Measurements from ENCODE around the gene ASPSCR1.
A peak's percentile ranks its signal among the peaks of the same experiment; 100 is the strongest.
"Not testable (repeated sequence)": the region's sequence is repeated elsewhere in the genome, so short reads cannot be mapped to it uniquely, and the experiment has no call there.

ASPSCR1 gene

GRCh38 chr17:81942167-81942553, 35.3 kb upstream of the ASPSCR1 start:
- DNase-seq = no peak

GRCh38 chr17:81944858-81945257, 32.6 kb upstream of the ASPSCR1 start:
- DNase-seq = no peak

- DNase-seq = no peak
Observed at GRCh38 chr17:81947189-81947588, 30.2 kb upstream of the ASPSCR1 start, which contains the start of gene MYADML2. TSS of gene MYADML2 (minus strand) at chr17:81947233. CDS start at chr17:81941741, 5,492 bp downstream.

- no peak for DNase-seq
Observed at GRCh38 chr17:81948635-81949378, 28.6 kb upstream of the ASPSCR1 start.

GRCh38 chr17:81950501-81950900, 26.9 kb upstream of the ASPSCR1 start:
- no peak for DNase-seq

- DNase-seq = no peak
Observed at GRCh38 chr17:81951785-81952684, 25.4 kb upstream of the ASPSCR1 start.

GRCh38 chr17:81952792-81953228, 24.6 kb upstream of the ASPSCR1 start:
- DNase-seq = no peak

GRCh38 chr17:81953443-81953842, 24.0 kb upstream of the ASPSCR1 start:
- not testable (repeated sequence) for DNase-seq

- DNase-seq = no peak
Observed at GRCh38 chr17:81954131-81955057, 23.0 kb upstream of the ASPSCR1 start.

- DNase-seq = no peak
Observed at GRCh38 chr17:81955058-81955681, 22.3 kb upstream of the ASPSCR1 start.

- no peak for DNase-seq
Observed at GRCh38 chr17:81955756-81956544, 21.5 kb upstream of the ASPSCR1 start.

GRCh38 chr17:81956607-81957589, 20.5 kb upstream of the ASPSCR1 start:
- no peak for DNase-seq

- DNase-seq = no peak
Observed at GRCh38 chr17:81957691-81958432, 19.6 kb upstream of the ASPSCR1 start.

- DNase-seq = no peak
Observed at GRCh38 chr17:81958633-81959342, 18.6 kb upstream of the ASPSCR1 start.

GRCh38 chr17:81959362-81960129, 17.9 kb upstream of the ASPSCR1 start:
- peak; percentile 77 for DNase-seq

GRCh38 chr17:81960130-81960958, 17.1 kb upstream of the ASPSCR1 start:
- no peak for DNase-seq

GRCh38 chr17:81961087-81961511, 16.3 kb upstream of the ASPSCR1 start, which contains the start of gene NOTUM:
TSS of gene NOTUM (minus strand) at chr17:81961187. CDS start at chr17:81960909, 278 bp downstream.
- DNase-seq = no peak

Data from CD4-positive, alpha-beta T cell treated with Interferon gamma for 1 hour (primary cell).